ENCODE results near the gene DAGLB.

GRCh38 chr7:6386779-6387178, 61.0 kb downstream of the DAGLB start:
- TF ChIP-seq CHD1 (IDR thresholded peaks at IDR 0.05; ENCODE audit: low read depth, low read length) (no peak), CEBPB (IDR thresholded peaks at IDR 0.05; ENCODE audit: low read depth, low read length) (no peak), POLR2A (IDR thresholded peaks at IDR 0.05; ENCODE audit: low read depth, low read length) (no peak), MAFK (IDR thresholded peaks at IDR 0.05; ENCODE audit: low read depth, low read length) (no peak), FOS (IDR thresholded peaks at IDR 0.05; ENCODE audit: low read depth, low read length) (no peak), MXI1 (IDR thresholded peaks at IDR 0.05; ENCODE audit: borderline replicate concordance, low read depth, low read length) (no peak), RAD21 (IDR thresholded peaks at IDR 0.05; ENCODE audit: low read length) (no peak), RFX5 (IDR thresholded peaks at IDR 0.05; ENCODE audit: low read depth, low read length) (no peak), BHLHE40 (IDR thresholded peaks at IDR 0.05; ENCODE audit: low read depth, low read length) (no peak), MAZ (IDR thresholded peaks at IDR 0.05; ENCODE audit: borderline replicate concordance, low read depth, low read length) (no peak)
- TF ChIP-seq, protein P1, sequence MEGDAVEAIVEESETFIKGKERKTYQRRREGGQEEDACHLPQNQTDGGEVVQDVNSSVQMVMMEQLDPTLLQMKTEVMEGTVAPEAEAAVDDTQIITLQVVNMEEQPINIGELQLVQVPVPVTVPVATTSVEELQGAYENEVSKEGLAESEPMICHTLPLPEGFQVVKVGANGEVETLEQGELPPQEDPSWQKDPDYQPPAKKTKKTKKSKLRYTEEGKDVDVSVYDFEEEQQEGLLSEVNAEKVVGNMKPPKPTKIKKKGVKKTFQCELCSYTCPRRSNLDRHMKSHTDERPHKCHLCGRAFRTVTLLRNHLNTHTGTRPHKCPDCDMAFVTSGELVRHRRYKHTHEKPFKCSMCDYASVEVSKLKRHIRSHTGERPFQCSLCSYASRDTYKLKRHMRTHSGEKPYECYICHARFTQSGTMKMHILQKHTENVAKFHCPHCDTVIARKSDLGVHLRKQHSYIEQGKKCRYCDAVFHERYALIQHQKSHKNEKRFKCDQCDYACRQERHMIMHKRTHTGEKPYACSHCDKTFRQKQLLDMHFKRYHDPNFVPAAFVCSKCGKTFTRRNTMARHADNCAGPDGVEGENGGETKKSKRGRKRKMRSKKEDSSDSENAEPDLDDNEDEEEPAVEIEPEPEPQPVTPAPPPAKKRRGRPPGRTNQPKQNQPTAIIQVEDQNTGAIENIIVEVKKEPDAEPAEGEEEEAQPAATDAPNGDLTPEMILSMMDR (conservative IDR thresholded peaks at IDR 0.05; ENCODE audit: low read depth, low read length) = no peak
- TF ChIP-seq, protein P2, sequence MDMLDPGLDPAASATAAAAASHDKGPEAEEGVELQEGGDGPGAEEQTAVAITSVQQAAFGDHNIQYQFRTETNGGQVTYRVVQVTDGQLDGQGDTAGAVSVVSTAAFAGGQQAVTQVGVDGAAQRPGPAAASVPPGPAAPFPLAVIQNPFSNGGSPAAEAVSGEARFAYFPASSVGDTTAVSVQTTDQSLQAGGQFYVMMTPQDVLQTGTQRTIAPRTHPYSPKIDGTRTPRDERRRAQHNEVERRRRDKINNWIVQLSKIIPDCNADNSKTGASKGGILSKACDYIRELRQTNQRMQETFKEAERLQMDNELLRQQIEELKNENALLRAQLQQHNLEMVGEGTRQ (IDR thresholded peaks at IDR 0.05; ENCODE audit: low read depth, low read length) = no peak

All from IMR-90 (cell line).